PFSK-1 (cell line): ENCODE measurements around the gene PACS2.

Experiments used
- POLR2AphosphoS5 ChIP-seq: IDR thresholded peaks from 2 replicates; pipeline ENCODE4 v1.6.1; 2012; ENCODE audit warnings: low read depth, mild to moderate bottlenecking, control low read depth, low read length, moderate library complexity
- REST ChIP-seq, 2 experiments: IDR thresholded peaks; 2 replicates each; pipeline versions ENCODE4 v1.6.1 to v1.8.0; 2011 to 2012; ENCODE audit warnings: low read depth in 2 of 2, low read length in 2 of 2, control low read depth in 1 of 2, inconsistent platforms in 1 of 2, mild to moderate bottlenecking in 1 of 2, moderate library complexity in 1 of 2; ENCODE audit not compliant: insufficient read depth in 1 of 2

DNA sequence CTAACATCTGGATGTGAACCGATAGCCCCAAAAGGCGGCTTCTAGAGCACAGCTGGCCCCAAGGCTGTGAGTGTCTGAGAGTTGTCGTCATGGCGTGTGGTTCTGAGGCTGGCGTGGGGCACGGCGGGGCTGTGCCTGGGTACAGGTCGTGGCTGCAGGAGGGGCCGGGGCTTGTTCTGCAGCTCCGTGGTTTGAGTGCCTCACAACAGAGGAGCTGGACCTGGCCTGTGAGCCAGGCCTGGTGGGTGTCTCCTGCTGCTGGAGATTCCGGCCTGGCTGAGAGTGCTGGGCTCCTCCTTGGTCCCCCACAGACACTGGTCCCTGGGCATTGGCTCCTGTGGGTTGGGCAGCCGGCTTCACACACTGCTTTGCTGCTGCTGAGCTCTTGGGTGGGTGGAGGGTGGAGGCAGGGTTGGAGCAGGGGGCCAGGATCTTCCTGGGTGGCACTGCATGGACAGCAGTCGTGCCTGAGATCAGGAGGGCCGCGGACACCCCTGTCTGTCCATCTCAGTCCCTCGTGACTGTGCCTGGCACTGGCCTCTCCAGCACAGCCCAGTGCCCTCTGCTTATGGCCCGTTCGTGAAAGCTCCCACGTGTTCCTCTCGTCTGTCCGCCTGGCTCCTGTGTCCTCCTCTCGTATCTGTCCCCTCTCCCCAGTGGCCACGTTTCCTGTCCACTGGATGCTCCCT, 52.0 kb downstream of the PACS2 start:
- no peak for TF ChIP-seq REST (IDR thresholded peaks at IDR 0.05; ENCODE audit: insufficient read depth in 1 of 2, low read depth in 2 of 2, low read length in 2 of 2)
- TF ChIP-seq POLR2AphosphoS5 = no peak
